ENCODE data around the gene RASAL2.

The RASAL2 gene

GRCh38 chr1:178397678-178398077, 303.8 kb downstream of the RASAL2 start:
- Histone ChIP-seq H3K9ac (ENCODE audit: low read depth, low read length) (no peak overlapping the region), H3K9me3 (ENCODE audit: control insufficient read depth, insufficient read depth, low read length) (no peaks in the 10 kb centered on the region), H3K36me3 (ENCODE audit: insufficient read depth, low read length) (no peaks in the 10 kb centered on the region), H3K4me1 (ENCODE audit: insufficient read depth, low read length) (peaks cover 6% of the 10 kb centered on the region; the same call in 1 of the 2 replicates)

GRCh38 chr1:178399177-178399728, 305.3 kb downstream of the RASAL2 start:
- Histone ChIP-seq H3K9ac (ENCODE audit: low read depth, low read length) (no peak overlapping the region), H3K36me3 (ENCODE audit: insufficient read depth, low read length) (no peaks in the 10 kb centered on the region), H3K9me3 (ENCODE audit: control insufficient read depth, insufficient read depth, low read length) (no peaks in the 10 kb centered on the region), H3K4me1 (ENCODE audit: insufficient read depth, low read length) (peaks cover 6% of the 10 kb centered on the region; the same call in 1 of the 2 replicates)

- no peaks in the 10 kb centered on the region for H3K36me3 ChIP-seq (ENCODE audit: insufficient read depth, low read length)
- H3K4me1 ChIP-seq (ENCODE audit: insufficient read depth, low read length): no peaks in the 10 kb centered on the region
- no peak overlapping the region for H3K9ac ChIP-seq (ENCODE audit: low read depth, low read length)
- H3K9me3 ChIP-seq (ENCODE audit: control insufficient read depth, insufficient read depth, low read length): no peaks in the 10 kb centered on the region
Measured at GRCh38 chr1:178405137-178405536, 311.2 kb downstream of the RASAL2 start.

GRCh38 chr1:178407215-178407614, 313.3 kb downstream of the RASAL2 start:
- no peaks in the 10 kb centered on the region for H3K36me3 ChIP-seq (ENCODE audit: insufficient read depth, low read length)
- no peaks in the 10 kb centered on the region for H3K9me3 ChIP-seq (ENCODE audit: control insufficient read depth, insufficient read depth, low read length)
- H3K4me1 ChIP-seq (ENCODE audit: insufficient read depth, low read length): no peaks in the 10 kb centered on the region
- no peak overlapping the region for H3K9ac ChIP-seq (ENCODE audit: low read depth, low read length)

GRCh38 chr1:178407655-178408054, 313.8 kb downstream of the RASAL2 start:
- Histone ChIP-seq H3K9ac (ENCODE audit: low read depth, low read length) (no peak overlapping the region), H3K36me3 (ENCODE audit: insufficient read depth, low read length) (no peaks in the 10 kb centered on the region), H3K4me1 (ENCODE audit: insufficient read depth, low read length) (no peaks in the 10 kb centered on the region), H3K9me3 (ENCODE audit: control insufficient read depth, insufficient read depth, low read length) (no peaks in the 10 kb centered on the region)

- H3K9ac ChIP-seq (ENCODE audit: low read depth, low read length): no peak overlapping the region
- no peaks in the 10 kb centered on the region for H3K9me3 ChIP-seq (ENCODE audit: control insufficient read depth, insufficient read depth, low read length)
- no peaks in the 10 kb centered on the region for H3K4me1 ChIP-seq (ENCODE audit: insufficient read depth, low read length)
- no peaks in the 10 kb centered on the region for H3K36me3 ChIP-seq (ENCODE audit: insufficient read depth, low read length)
Measured at GRCh38 chr1:178408871-178409270, 315.0 kb downstream of the RASAL2 start.

- no peaks in the 10 kb centered on the region for H3K9me3 ChIP-seq (ENCODE audit: control insufficient read depth, insufficient read depth, low read length)
- no peak overlapping the region for H3K9ac ChIP-seq (ENCODE audit: low read depth, low read length)
- no peaks in the 10 kb centered on the region for H3K4me1 ChIP-seq (ENCODE audit: insufficient read depth, low read length)
- no peaks in the 10 kb centered on the region for H3K36me3 ChIP-seq (ENCODE audit: insufficient read depth, low read length)
Measured at GRCh38 chr1:178409541-178409940, 315.6 kb downstream of the RASAL2 start.

- no peaks in the 10 kb centered on the region for H3K9me3 ChIP-seq (ENCODE audit: control insufficient read depth, insufficient read depth, low read length)
- H3K36me3 ChIP-seq (ENCODE audit: insufficient read depth, low read length): no peaks in the 10 kb centered on the region
- no peak overlapping the region for H3K9ac ChIP-seq (ENCODE audit: low read depth, low read length)
- no peaks in the 10 kb centered on the region for H3K4me1 ChIP-seq (ENCODE audit: insufficient read depth, low read length)
Measured at GRCh38 chr1:178411756-178412399, 318.0 kb downstream of the RASAL2 start.

- no peak overlapping the region for H3K9ac ChIP-seq (ENCODE audit: low read depth, low read length)
- no peaks in the 10 kb centered on the region for H3K4me1 ChIP-seq (ENCODE audit: insufficient read depth, low read length)
- H3K36me3 ChIP-seq (ENCODE audit: insufficient read depth, low read length): no peaks in the 10 kb centered on the region
- H3K9me3 ChIP-seq (ENCODE audit: control insufficient read depth, insufficient read depth, low read length): no peaks in the 10 kb centered on the region
Measured at GRCh38 chr1:178412400-178412770, 318.5 kb downstream of the RASAL2 start.

GRCh38 chr1:178417858-178418257, 324.0 kb downstream of the RASAL2 start:
- Histone ChIP-seq H3K36me3 (ENCODE audit: insufficient read depth, low read length) (no peaks in the 10 kb centered on the region), H3K4me1 (ENCODE audit: insufficient read depth, low read length) (no peaks in the 10 kb centered on the region), H3K9me3 (ENCODE audit: control insufficient read depth, insufficient read depth, low read length) (no peaks in the 10 kb centered on the region), H3K9ac (ENCODE audit: low read depth, low read length) (no peak overlapping the region)

GRCh38 chr1:178418284-178418955, 324.5 kb downstream of the RASAL2 start:
- H3K36me3 ChIP-seq (ENCODE audit: insufficient read depth, low read length): no peaks in the 10 kb centered on the region
- H3K9ac ChIP-seq (ENCODE audit: low read depth, low read length): no peak overlapping the region
- H3K4me1 ChIP-seq (ENCODE audit: insufficient read depth, low read length): no peaks in the 10 kb centered on the region
- H3K9me3 ChIP-seq (ENCODE audit: control insufficient read depth, insufficient read depth, low read length): no peaks in the 10 kb centered on the region

- H3K36me3 ChIP-seq (ENCODE audit: insufficient read depth, low read length): no peaks in the 10 kb centered on the region
- no peaks in the 10 kb centered on the region for H3K9me3 ChIP-seq (ENCODE audit: control insufficient read depth, insufficient read depth, low read length)
Measured at GRCh38 chr1:178434360-178434759, 340.5 kb downstream of the RASAL2 start.

GRCh38 chr1:178434899-178435435, 341.1 kb downstream of the RASAL2 start:
- H3K9me3 ChIP-seq (ENCODE audit: control insufficient read depth, insufficient read depth, low read length): no peaks in the 10 kb centered on the region
- 0 out of 2 replicates have a peak, but pooled peaks cover 4% of the 10 kb centered on the region for H3K4me1 ChIP-seq (ENCODE audit: insufficient read depth, low read length)
- H3K9ac ChIP-seq (ENCODE audit: low read depth, low read length): no peak overlapping the region
- H3K36me3 ChIP-seq (ENCODE audit: insufficient read depth, low read length): no peaks in the 10 kb centered on the region

More at GRCh38 chr1:178434360-178434759, 340.5 kb downstream of the RASAL2 start:
- Histone ChIP-seq H3K4me1 (ENCODE audit: insufficient read depth, low read length) (0 out of 2 replicates have a peak, but pooled peaks cover 4% of the 10 kb centered on the region), H3K9ac (ENCODE audit: low read depth, low read length) (no peak overlapping the region)

GRCh38 chr1:178436899-178437298, 343.0 kb downstream of the RASAL2 start:
- Histone ChIP-seq H3K9ac (ENCODE audit: low read depth, low read length) (no peak overlapping the region), H3K4me1 (ENCODE audit: insufficient read depth, low read length) (0 out of 2 replicates have a peak, but pooled peaks cover 4% of the 10 kb centered on the region), H3K9me3 (ENCODE audit: control insufficient read depth, insufficient read depth, low read length) (no peaks in the 10 kb centered on the region), H3K36me3 (ENCODE audit: insufficient read depth, low read length) (no peaks in the 10 kb centered on the region)

- no peaks in the 10 kb centered on the region for H3K9me3 ChIP-seq (ENCODE audit: control insufficient read depth, insufficient read depth, low read length)
- no peak overlapping the region for H3K9ac ChIP-seq (ENCODE audit: low read depth, low read length)
- H3K36me3 ChIP-seq (ENCODE audit: insufficient read depth, low read length): peaks cover 9% of the 10 kb centered on the region
- H3K4me1 ChIP-seq (ENCODE audit: insufficient read depth, low read length): 0 out of 2 replicates have a peak, but pooled peaks cover 4% of the 10 kb centered on the region
Measured at GRCh38 chr1:178438432-178438831, 344.5 kb downstream of the RASAL2 start.

Data from ES-I3 (cell line).